Osteoblast (primary cell): ENCODE measurements around the gene NUCKS1. TPM values are rescaled to one million over a fixed set of nuclear protein-coding genes. Genes with fewer than 3 reads are reported as not detected.

Experiments
- DNase-seq: peaks from one replicate; pipeline ENCODE4 v3.0.0; 2011; ENCODE audit warnings: low spot score, mixed read lengths; ENCODE audit not compliant: insufficient read length; ENCODE audit errors: missing footprints
- H2AFZ ChIP-seq: 2 replicates; pipeline ENCODE4 v1.6.0; 2011; ENCODE audit warnings: mild to moderate bottlenecking, low read length
- H3K27ac ChIP-seq: 2 replicates; pipeline ENCODE4 v1.5.1; 2011; ENCODE audit warnings: mild to moderate bottlenecking, low read depth, low read length, moderate library complexity
- H3K27me3 ChIP-seq: 2 replicates; pipeline ENCODE4 v1.6.0; 2012; ENCODE audit warnings: mild to moderate bottlenecking, control low read depth, inconsistent platforms, low read length, moderate library complexity; ENCODE audit not compliant: insufficient read depth
- H3K36me3 ChIP-seq: 2 replicates; pipeline ENCODE4 v1.5.1; 2011; ENCODE audit warnings: mild to moderate bottlenecking, low read length, control low read depth, moderate library complexity; ENCODE audit not compliant: insufficient read depth
- H3K4me1 ChIP-seq: 2 replicates; pipeline ENCODE4 v1.5.1; 2011; ENCODE audit warnings: mild to moderate bottlenecking, low read length, control low read depth, moderate library complexity; ENCODE audit not compliant: insufficient read depth
- H3K4me2 ChIP-seq: 2 replicates; pipeline ENCODE4 v1.6.0; 2011; ENCODE audit warnings: mild to moderate bottlenecking, low read length; ENCODE audit not compliant: insufficient read depth
- H3K4me3 ChIP-seq: fragments of 200-600 bp; sonication (generic); 3 replicates; pipeline ENCODE4 v1.5.1; 2012; ENCODE audit warnings: mild to moderate bottlenecking, low read length, inconsistent platforms; ENCODE audit not compliant: insufficient read depth
- H3K79me2 ChIP-seq: 2 replicates; pipeline ENCODE4 v1.6.0; 2012; ENCODE audit warnings: mild to moderate bottlenecking, low read length, control low read depth, inconsistent platforms; ENCODE audit not compliant: insufficient read depth
- H3K9me3 ChIP-seq: 2 replicates; pipeline ENCODE4 v1.5.1; 2011; ENCODE audit warnings: low read depth, low read length, control low read depth
- H4K20me1 ChIP-seq: 2 replicates; pipeline ENCODE4 v1.6.0; 2012; ENCODE audit warnings: mild to moderate bottlenecking, low read length, control low read depth; ENCODE audit not compliant: insufficient read depth
- total RNA-seq: library from RNA; depleted of rRNA; stranded (reverse); fragments of >200 nt; gene quantifications from 2 replicates; pipeline ENCODE4 v1.2.3, GENCODE V29; 2012
- TF ChIP-seq, protein P1 (sequence below): IDR thresholded peaks from 2 replicates; pipeline ENCODE4 v1.5.1; 2011; ENCODE audit warnings: mild to moderate bottlenecking, low read depth, low read length, moderate library complexity; ENCODE audit errors: extremely low read depth

The NUCKS1 gene
- total RNA-seq, 1 donor = 140 TPM

GRCh38 chr1:205704903-205705302 lies 45.1 kb downstream of the NUCKS1 start:
- Histone ChIP-seq H4K20me1 (peaks cover 5% of the 10 kb centered on the region), H3K79me2 (no peaks in the 10 kb centered on the region), H3K27me3 (no peaks in the 10 kb centered on the region), H3K36me3 (peaks cover 34% of the 10 kb centered on the region), H3K4me2 (no peak overlapping the region), H3K4me1 (peaks cover 6% of the 10 kb centered on the region), H3K4me3 (no peak overlapping the region), H3K9me3 (no peaks in the 10 kb centered on the region), H3K27ac (no peak overlapping the region), H2AFZ (no peak overlapping the region)
- DNase-seq = no peak
- TF ChIP-seq, protein P1, sequence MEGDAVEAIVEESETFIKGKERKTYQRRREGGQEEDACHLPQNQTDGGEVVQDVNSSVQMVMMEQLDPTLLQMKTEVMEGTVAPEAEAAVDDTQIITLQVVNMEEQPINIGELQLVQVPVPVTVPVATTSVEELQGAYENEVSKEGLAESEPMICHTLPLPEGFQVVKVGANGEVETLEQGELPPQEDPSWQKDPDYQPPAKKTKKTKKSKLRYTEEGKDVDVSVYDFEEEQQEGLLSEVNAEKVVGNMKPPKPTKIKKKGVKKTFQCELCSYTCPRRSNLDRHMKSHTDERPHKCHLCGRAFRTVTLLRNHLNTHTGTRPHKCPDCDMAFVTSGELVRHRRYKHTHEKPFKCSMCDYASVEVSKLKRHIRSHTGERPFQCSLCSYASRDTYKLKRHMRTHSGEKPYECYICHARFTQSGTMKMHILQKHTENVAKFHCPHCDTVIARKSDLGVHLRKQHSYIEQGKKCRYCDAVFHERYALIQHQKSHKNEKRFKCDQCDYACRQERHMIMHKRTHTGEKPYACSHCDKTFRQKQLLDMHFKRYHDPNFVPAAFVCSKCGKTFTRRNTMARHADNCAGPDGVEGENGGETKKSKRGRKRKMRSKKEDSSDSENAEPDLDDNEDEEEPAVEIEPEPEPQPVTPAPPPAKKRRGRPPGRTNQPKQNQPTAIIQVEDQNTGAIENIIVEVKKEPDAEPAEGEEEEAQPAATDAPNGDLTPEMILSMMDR = no peak

DNA sequence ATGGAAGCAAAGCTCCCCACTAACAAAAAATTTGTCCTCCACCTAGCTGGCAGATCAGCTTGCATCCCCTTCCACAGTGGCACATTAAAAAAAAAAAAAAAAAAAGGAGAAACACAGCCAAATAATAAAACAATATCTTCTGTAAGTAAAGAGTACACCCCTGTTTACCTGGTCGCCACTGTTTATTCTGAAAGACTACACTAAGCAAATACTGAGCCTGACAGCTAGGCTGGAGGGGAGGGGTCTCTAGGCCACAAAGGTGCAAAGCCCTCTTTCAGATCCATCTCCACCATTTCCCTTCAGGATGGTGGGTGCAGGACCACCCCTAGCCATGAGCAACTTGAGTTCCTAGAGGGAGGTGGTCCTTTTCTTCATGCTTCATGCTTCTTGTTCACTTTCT lies 46.9 kb downstream of the NUCKS1 start:
- TF ChIP-seq, protein P1 = no peak
- no peak for DNase-seq
- Histone ChIP-seq H3K27ac (no peak overlapping the region), H3K4me3 (no peak overlapping the region), H2AFZ (no peak overlapping the region), H3K27me3 (no peaks in the 10 kb centered on the region), H3K4me1 (no peaks in the 10 kb centered on the region), H3K79me2 (no peaks in the 10 kb centered on the region), H4K20me1 (no peaks in the 10 kb centered on the region), H3K36me3 (peaks cover 25% of the 10 kb centered on the region), H3K4me2 (no peak overlapping the region), H3K9me3 (no peaks in the 10 kb centered on the region)

DNA sequence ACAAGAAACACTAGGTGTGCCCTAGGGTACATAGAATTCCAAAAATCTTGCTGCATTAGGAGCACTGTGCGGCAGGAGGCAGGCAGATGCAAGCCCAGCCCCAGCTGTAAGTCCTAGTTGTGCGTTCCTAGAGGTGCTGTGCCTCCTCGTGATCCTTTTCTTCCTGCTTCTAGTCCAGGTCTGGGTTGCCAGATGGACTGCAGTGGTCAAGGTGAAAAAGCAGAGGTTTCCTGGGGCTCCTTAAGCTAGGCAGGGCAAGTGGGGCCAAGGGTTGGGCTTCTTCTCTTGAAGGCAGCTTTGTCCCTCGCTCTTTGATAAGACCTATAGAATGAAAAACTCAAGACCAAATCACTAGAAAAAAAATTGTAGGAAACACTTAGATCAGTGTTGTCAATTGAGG lies 48.1 kb downstream of the NUCKS1 start:
- Histone ChIP-seq H3K4me3 (no peak overlapping the region), H3K27ac (no peak overlapping the region), H3K36me3 (peaks cover 24% of the 10 kb centered on the region), H3K4me1 (no peaks in the 10 kb centered on the region), H3K27me3 (no peaks in the 10 kb centered on the region), H3K79me2 (no peaks in the 10 kb centered on the region), H3K4me2 (no peak overlapping the region), H4K20me1 (no peaks in the 10 kb centered on the region), H3K9me3 (no peaks in the 10 kb centered on the region), H2AFZ (no peak overlapping the region)
- TF ChIP-seq, protein P1 = no peak
- DNase-seq = no peak

- H3K9me3 ChIP-seq = no peaks in the 10 kb centered on the region
- H3K4me2 ChIP-seq = no peak overlapping the region
- no peak for DNase-seq
- H3K27me3 ChIP-seq = no peaks in the 10 kb centered on the region
- H3K27ac ChIP-seq = no peak overlapping the region
- TF ChIP-seq, protein P1 = no peak
- H4K20me1 ChIP-seq = no peaks in the 10 kb centered on the region
- no peak overlapping the region for H3K4me3 ChIP-seq
- H2AFZ ChIP-seq = no peak overlapping the region
- no peaks in the 10 kb centered on the region for H3K4me1 ChIP-seq
- H3K36me3 ChIP-seq = peaks cover 20% of the 10 kb centered on the region
- no peaks in the 10 kb centered on the region for H3K79me2 ChIP-seq
These were observed 48.6 kb downstream of the NUCKS1 start for GRCh38 chr1:205701420-205701819.
